Endothelial cell of umbilical vein (primary cell): Measurements from ENCODE around the gene CD58. TPM values are rescaled to one million over a fixed set of nuclear protein-coding genes. Genes with fewer than 3 reads are reported as not detected.
"Not testable (repeated sequence)": the region's sequence is repeated elsewhere in the genome, so short reads cannot be mapped to it uniquely, and the experiment has no call there.

Experiments
- BruUV-seq: library from RNA; stranded (reverse); fragments of 400-500 nt; replicated peaks from 2 replicates; lab custom pipeline; 2021; lab: Mats Ljungman, UMichigan
- CTCF ChIA-PET: fragments of 300-600, 350-600 bp; sonication (Branson Sonifier 250); formaldehyde crosslinking; loops from one replicate; lab custom pipeline; 2021; ENCODE audit warnings: antibody characterized with exemption, inconsistent platforms; lab: Charles Lee
- POLR2A ChIA-PET: fragments of 300-600, 350-600 bp; sonication (Branson Sonifier 250); formaldehyde crosslinking; loops from one replicate; lab custom pipeline; 2021; ENCODE audit warnings: antibody characterized with exemption, inconsistent platforms; lab: Charles Lee
- DNase-seq: peaks from one replicate; pipeline ENCODE4 v3.0.0-alpha.2; 2011; ENCODE audit warnings: low read depth, low spot score
- FAIRE-seq: peaks from 2 replicates; lab custom pipeline; 2011; peaks lifted over from hg19 to GRCh38; lab: Jason Lieb, UNC
- H2AFZ ChIP-seq: 2 replicates; pipeline ENCODE4 v1.6.0; 2012; ENCODE audit warnings: low read depth, low read length, control low read depth, inconsistent platforms
- H3K27ac ChIP-seq: 2 replicates; pipeline ENCODE4 v1.5.1; 2011; ENCODE audit warnings: low read depth, mild to moderate bottlenecking, control low read depth, low read length, moderate library complexity; ENCODE audit not compliant: insufficient read depth
- H3K27me3 ChIP-seq, 2 experiments: 2 replicates each; pipeline versions ENCODE4 v1.6.0 to v1.6.1; 2011; ENCODE audit warnings: low read length in 2 of 2, mixed read lengths in 1 of 2; ENCODE audit not compliant: control insufficient read depth in 2 of 2, insufficient read depth in 2 of 2
- H3K36me3 ChIP-seq, 2 experiments: 2 replicates in 1 of 2; 3 replicates in 1 of 2; pipeline ENCODE4 v1.5.1; 2011; ENCODE audit warnings: low read length in 2 of 2, mild to moderate bottlenecking in 1 of 2, moderate library complexity in 1 of 2; ENCODE audit not compliant: control insufficient read depth in 2 of 2, insufficient read depth in 2 of 2; ENCODE audit errors: extremely low read depth in 1 of 2
- H3K4me1 ChIP-seq: 3 replicates; pipeline ENCODE4 v1.5.1; 2011; ENCODE audit warnings: mild to moderate bottlenecking, low read length; ENCODE audit not compliant: control insufficient read depth, insufficient read depth; ENCODE audit errors: extremely low read depth
- H3K4me2 ChIP-seq: 2 replicates; pipeline ENCODE4 v1.6.1; 2011; ENCODE audit warnings: low read length, control low read depth, mixed read lengths; ENCODE audit not compliant: insufficient read depth
- H3K4me3 ChIP-seq, 3 experiments: fragments of 200-600 bp in 1 of 3; sonication (generic), shearing (Covaris generic) in 1 of 3; replicated peaks in 1 of 3; 2 replicates each; pipeline ENCODE4 v1.5.1; 2011 to 2016; ENCODE audit warnings: control low read depth in 3 of 3, low read length in 3 of 3, mild to moderate bottlenecking in 2 of 3, inconsistent platforms in 1 of 3, low read depth in 1 of 3, moderate library complexity in 1 of 3; ENCODE audit not compliant: insufficient read depth in 1 of 3
- H3K79me2 ChIP-seq: 2 replicates; pipeline ENCODE4 v1.6.0; 2012; ENCODE audit warnings: low read length, inconsistent platforms; ENCODE audit not compliant: control insufficient read depth, insufficient read depth
- H3K9ac ChIP-seq: replicated peaks from 2 replicates; pipeline ENCODE3; 2011; ENCODE audit warnings: low read length, control low read depth; ENCODE audit not compliant: insufficient read depth; ENCODE audit errors: extremely low read depth
- H3K9me1 ChIP-seq: replicated peaks from 3 replicates; pipeline ENCODE4 v1.6.0; 2011; ENCODE audit warnings: mild to moderate bottlenecking, low read length; ENCODE audit not compliant: control insufficient read depth, insufficient read depth; ENCODE audit errors: extremely low read depth
- H3K9me3 ChIP-seq: replicated peaks from 2 replicates; pipeline ENCODE4 v1.5.1; 2012; ENCODE audit warnings: low read length, inconsistent platforms; ENCODE audit not compliant: control insufficient read depth, insufficient read depth
- H4K20me1 ChIP-seq: replicated peaks from 2 replicates; pipeline ENCODE3; 2011; ENCODE audit warnings: mild to moderate bottlenecking, low read length; ENCODE audit not compliant: control insufficient read depth, insufficient read depth; ENCODE audit errors: extremely low read depth
- dilution Hi-C: fragments of 300-500 bp; cut with MboI; formaldehyde crosslinking; loops from one replicate; pipeline ENCODE4 v1.15.0; 2019; ENCODE audit warnings: low sequenced_read_pairs; ENCODE audit not compliant: extremely low pct_ligation_motif_present
- intact Hi-C: fragments of 100-400 bp; cut with micrococcal nuclease; formaldehyde crosslinking; loops from one replicate; pipeline ENCODE4 v1.10.0; 2022
- polyA plus RNA-seq, 4 experiments: library from polyadenylated mRNA; depleted of rRNA in 3 of 4; stranded (reverse) in 3 of 4; unstranded in 1 of 4; fragments of >200 nt; gene quantifications; 2 replicates each; pipeline versions ENCODE4 v1.2.1 to v1.2.3, GENCODE V29; 2011 to 2012; ENCODE audit warnings: missing spikeins in 1 of 4
- total RNA-seq: library from RNA; stranded (reverse); gene quantifications from 2 replicates; pipeline ENCODE4 v1.2.3, GENCODE V29; 2021

The CD58 gene
- total and polyA plus RNA-seq, 2 donors (not counting 3 experiments of a cell fraction or from before 2014, with no cell fraction given), result 9.8 to 12.7 TPM

DNA sequence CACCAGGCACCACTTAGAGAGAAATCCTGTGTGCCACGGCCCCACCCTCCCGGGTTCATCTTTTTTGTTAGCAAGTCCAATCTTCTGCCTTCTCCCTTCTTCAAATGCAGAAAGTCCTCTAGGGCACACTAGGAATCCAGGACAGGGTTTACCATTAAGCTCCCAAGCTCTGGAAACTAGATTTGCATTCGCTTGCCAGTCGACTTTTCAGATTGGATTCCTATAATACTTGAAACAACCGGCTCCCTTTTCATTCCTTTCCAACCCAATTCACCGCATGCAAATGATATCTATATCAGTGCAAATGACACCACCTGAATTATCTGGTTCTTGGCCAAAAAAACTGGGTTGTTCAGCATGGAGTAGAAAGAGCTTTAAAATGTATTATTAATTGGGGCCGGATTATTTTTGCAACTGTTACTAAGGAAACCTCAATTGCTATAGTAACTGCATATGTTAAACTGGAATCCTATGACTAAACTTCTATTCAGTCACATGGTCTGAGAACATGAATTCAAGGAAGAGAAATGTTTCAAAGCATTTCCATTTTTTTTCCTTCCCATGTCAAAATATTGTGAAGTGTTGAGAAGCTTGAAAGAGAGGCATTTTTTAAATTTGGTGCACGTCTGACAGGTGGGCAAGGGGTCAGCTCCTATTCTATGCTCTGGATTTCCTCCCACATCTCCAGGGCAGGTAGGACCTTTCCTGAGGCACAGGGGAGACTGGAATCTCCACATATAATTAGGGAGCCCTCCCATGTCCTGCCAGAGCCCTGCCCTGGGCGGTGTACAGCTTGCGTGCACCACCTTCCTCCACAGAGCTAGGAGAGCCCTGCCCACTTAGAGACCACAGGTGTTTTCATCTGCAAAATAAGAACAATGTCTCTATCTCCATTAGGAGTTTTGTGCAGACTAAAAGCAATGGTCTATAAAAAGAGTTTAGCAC, 20.5 kb upstream of the CD58 start:
- H3K36me3 ChIP-seq, H3K9ac ChIP-seq, intact Hi-C loops, H3K27me3 ChIP-seq, H3K9me1 ChIP-seq, H3K4me2 ChIP-seq, POLR2A ChIA-PET, H4K20me1 ChIP-seq, DNase-seq, dilution Hi-C loops, H3K79me2 ChIP-seq, H3K4me1 ChIP-seq, H3K4me3 ChIP-seq, H3K9me3 ChIP-seq, BruUV-seq, H3K27ac ChIP-seq, H2AFZ ChIP-seq: not testable (repeated sequence)
- peak; percentile 49 for FAIRE-seq
- CTCF ChIA-PET, result interaction anchor here (2.6 kb wide), 1 partner anchor 16 kb away, joined by 9 read pairs; no protein-coding TSS in a partner anchor

DNA sequence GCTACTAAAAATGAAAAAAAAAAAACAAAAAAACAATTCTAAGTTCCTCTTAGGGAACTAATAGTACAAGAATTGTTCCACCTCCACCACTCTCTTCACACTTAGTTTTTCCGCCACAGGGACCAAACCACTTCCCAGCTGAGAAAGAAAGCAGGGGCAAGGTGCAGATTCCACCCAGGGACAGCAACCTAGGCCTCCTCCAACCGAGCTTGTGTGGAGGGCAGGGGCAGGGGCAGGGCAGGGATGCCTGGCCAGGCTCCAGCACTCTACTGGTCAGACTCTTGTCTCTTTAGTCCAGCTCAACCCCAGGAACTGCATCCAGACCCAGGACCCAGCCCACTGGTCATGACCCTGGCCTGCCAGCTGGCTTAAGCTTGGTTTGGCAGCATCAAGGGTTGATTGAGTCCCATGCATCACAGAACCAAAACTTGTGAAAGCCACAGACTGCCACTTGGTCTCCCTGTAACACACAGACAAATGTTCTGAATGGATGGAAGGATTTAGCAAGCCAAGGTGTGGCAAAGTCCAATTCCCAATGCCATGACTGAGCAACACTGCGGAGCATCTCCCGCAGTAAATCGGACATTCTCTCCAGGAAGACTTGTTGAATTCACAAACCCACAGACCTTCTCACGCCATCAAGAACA, 19.7 kb upstream of the CD58 start:
- H3K4me2 ChIP-seq, CTCF ChIA-PET, H3K4me3 ChIP-seq, H3K27me3 ChIP-seq, BruUV-seq, POLR2A ChIA-PET, H3K4me1 ChIP-seq, dilution Hi-C loops, H4K20me1 ChIP-seq, H3K9ac ChIP-seq, H3K36me3 ChIP-seq, H2AFZ ChIP-seq, DNase-seq, H3K9me1 ChIP-seq, intact Hi-C loops, H3K79me2 ChIP-seq, H3K27ac ChIP-seq, H3K9me3 ChIP-seq: not testable (repeated sequence)
- FAIRE-seq, result peak; percentile 65
